Fibroblast of skin of right quadriceps (primary cell): ENCODE measurements around the gene ZBTB38.

ENCODE experiments used
- DNase-seq: peaks from one replicate; pipeline ENCODE4 v3.0.0-alpha.2; 2013

Gene ZBTB38

GRCh38 chr3:141407825-141408224 is 39.5 kb downstream of the ZBTB38 start:
- DNase-seq = no peak

DNA sequence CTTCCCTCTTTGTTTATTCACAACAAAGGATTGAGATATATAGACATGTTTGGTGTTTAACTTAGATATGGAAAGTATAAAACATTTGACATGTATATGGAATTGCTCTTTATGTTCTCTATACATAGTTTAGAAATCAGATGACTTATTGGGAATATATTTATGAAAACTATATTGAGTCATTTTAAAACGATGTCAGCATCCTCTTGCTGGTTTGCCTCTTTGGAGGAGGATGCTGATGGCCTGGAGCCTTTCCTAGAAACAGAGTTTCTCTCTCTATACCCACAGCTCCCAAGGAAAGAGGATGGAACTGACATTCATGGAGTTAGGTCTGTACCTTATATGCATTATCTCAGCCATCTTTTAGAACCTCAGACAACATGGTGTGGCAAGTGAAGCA is 40.3 kb downstream of the ZBTB38 start:
- DNase-seq = peak; percentile 46

DNA sequence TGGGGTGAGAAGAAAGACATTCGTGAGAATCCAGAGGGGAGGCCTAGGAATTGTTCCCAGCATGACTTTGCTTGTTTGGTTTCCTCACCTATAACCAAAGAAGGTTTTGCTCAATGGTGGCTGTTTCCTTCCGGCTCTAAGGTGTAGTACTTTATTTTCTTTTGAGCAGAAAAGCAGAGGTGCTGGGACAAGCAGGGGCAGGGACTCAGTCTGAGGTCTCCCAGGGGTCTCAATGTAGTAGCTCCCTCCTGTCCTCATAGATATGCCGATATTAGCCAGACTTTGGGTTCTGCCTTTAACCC is 41.6 kb downstream of the ZBTB38 start:
- no peak for DNase-seq

DNA sequence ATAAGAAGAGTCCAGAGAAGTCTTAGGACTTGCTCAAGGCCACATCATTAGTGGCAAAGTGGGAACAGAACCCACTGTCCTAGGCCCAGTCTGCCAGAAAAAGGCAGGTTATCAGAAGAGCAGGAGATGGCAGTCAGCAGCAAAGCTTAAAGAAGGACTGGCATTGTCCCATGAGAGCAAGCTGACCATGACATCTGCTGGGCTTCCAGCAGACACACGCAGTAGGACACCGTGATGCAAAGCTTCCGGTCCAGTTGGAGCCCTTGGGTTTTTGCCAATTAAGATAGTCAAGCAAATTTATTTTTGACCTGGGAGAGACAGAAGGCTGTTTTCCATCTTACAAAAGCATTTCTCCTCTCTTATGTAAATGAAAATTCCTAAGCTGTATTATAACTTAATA is 42.1 kb downstream of the ZBTB38 start:
- DNase-seq = no peak

DNA sequence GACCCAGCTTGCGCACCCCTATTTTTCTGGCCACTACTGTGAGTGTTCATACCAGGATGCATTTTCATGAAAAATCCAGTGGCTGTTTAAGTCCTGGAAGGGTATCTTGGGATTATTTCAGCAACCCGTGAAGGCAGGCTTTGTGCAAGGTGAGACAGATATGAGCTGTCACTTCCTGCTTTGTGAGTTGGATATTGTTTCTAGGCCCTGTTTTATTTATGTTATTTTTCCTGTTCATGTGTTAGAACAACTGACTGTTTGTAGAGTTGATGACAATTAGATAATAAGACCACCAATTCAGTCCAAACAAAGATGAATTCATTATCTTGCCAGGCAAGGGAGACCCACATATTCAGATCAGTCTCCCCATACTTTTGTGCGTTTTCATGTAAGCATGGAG is 42.5 kb downstream of the ZBTB38 start:
- no peak for DNase-seq

DNA sequence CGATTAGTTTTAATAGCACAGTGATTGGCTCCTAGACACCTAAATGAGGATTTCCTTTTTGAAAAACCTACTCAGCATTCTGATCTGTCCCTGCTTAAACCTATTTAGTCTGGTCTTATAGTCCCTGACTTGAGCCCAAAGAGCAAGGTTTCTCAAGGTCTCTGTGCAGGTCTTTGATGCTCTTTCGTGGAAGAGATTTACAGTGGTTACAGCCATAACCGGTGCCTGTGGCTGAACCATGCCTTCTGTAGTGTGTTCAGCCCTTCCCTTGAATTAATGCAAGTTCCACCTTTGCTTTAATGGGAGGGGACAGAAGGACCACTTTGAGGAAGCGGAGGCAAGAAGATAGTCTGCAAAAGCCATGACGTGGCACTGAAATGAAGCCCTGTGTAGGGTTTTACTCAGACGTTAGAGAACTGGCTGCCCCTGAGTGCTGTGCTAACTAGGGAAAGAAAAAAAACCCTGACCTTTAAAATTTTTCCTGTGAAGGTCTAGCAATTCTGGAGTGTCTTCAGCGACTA is 43.0 kb downstream of the ZBTB38 start:
- DNase-seq = no peak

- peak; percentile 83 for DNase-seq
Observed at GRCh38 chr3:141412087-141412935, 44.0 kb downstream of the ZBTB38 start.

DNA sequence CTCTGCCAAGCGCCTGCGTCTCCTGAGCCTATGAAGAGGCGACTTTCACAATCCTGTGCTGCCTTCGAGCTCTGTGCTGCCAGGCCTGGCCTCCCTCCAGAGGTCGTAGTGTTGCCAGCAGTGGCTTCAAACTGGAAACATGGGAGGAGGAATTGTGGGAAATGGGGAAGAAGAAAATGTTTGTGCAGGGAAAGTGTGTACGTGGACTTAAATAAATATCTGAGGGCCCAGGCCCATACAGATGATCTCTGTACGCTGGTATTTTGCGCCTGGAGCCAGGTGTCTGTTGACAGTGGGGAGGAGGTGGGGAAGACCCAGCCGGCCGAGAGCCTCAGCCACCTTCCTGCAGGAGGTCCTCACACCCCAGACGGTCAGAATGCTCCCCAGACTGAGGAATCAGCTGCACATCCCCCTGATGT is 44.6 kb downstream of the ZBTB38 start:
- no peak for DNase-seq

DNA sequence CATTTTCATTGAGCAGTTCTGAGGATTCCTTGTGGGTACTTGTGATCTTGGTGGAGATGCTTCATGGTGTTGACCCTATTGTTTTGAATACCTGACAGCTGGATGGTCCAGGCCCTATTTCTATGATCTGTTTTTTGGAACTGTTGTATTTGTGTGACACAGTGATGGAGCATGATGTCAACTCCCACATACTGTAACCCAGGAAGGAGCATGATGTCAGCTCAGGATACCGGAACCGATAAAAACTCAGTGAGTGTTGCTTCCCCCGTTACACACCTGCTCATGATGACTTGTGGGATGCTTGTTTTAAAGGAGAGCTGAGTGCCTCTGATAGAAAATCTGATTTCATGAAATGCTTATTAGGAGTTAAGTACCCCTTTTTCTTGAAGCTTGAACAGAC is 45.1 kb downstream of the ZBTB38 start:
- DNase-seq = no peak

GRCh38 chr3:141413801-141414689 is 45.7 kb downstream of the ZBTB38 start:
- DNase-seq = peak; percentile 80

GRCh38 chr3:141414800-141415462 is 46.6 kb downstream of the ZBTB38 start:
- no peak for DNase-seq

- DNase-seq = no peak
Observed at GRCh38 chr3:141415953-141416352, 47.6 kb downstream of the ZBTB38 start.
